HepG2 (cell line): Measurements from ENCODE around the gene IRF2. TPM values are rescaled to one million over a fixed set of nuclear protein-coding genes. Genes with fewer than 3 reads are reported as not detected.

Experiments
- ATAC-seq: fragments of 200-7000 bp; cut with Tn5 transposase; 3 replicates; pipeline ENCODE4 v1.9.1; 2020; ENCODE audit warnings: mild to moderate bottlenecking, moderate library complexity
- BruUV-seq: library from RNA; stranded (reverse); fragments of 400-500 nt; replicated peaks from 2 replicates; lab custom pipeline; 2021; lab: Mats Ljungman, UMichigan
- CTCF ChIA-PET: fragments of 300-600 bp; formaldehyde crosslinking; extraction: SDS; loops from one replicate; lab custom pipeline; 2021; ENCODE audit warnings: low total read pairs, inconsistent platforms, low intra/inter-chr PET ratio; lab: Yijun Ruan, JAX
- POLR2A ChIA-PET: fragments of 350-600 bp; sonication (Branson Sonifier 250); formaldehyde crosslinking; loops from one replicate; lab custom pipeline; 2020; ENCODE audit warnings: antibody characterized with exemption, inconsistent platforms; lab: Yijun Ruan, JAX
- DNase-seq: peaks from one replicate; pipeline ENCODE4 v3.0.0-alpha.2; 2015; ENCODE audit warnings: low spot score
- FAIRE-seq: peaks from 3 replicates; lab custom pipeline; 2011; peaks lifted over from hg19 to GRCh38; lab: Jason Lieb, UNC
- H2AFZ ChIP-seq: one replicate; pipeline ENCODE4 v1.6.1; 2011; ENCODE audit warnings: low read length, inconsistent platforms
- H3K27ac ChIP-seq: fragments of 300-600 bp; 3 replicates; pipeline ENCODE4 v1.8.0; 2011; ENCODE audit warnings: mixed run types, mild to moderate bottlenecking, mixed read lengths, low read length, inconsistent platforms; ENCODE audit not compliant: insufficient read depth; ENCODE audit errors: extremely low read length
- H3K27me3 ChIP-seq, 2 experiments: fragments of 200-600 bp in 1 of 2; 2 replicates in 1 of 2; 3 replicates in 1 of 2; pipeline versions ENCODE4 v1.6.0 to v1.8.0; 2011; ENCODE audit warnings: low read length in 2 of 2, mild to moderate bottlenecking in 2 of 2, moderate library complexity in 2 of 2, inconsistent platforms in 1 of 2; ENCODE audit not compliant: insufficient read depth in 2 of 2, control insufficient read depth in 1 of 2
- H3K36me3 ChIP-seq, 2 experiments: fragments of 200-600 bp in 1 of 2; replicated peaks in 1 of 2; 2 replicates in 1 of 2; 3 replicates in 1 of 2; pipeline versions ENCODE4 v1.5.1 to v1.8.0; 2011; ENCODE audit warnings: low read length in 2 of 2, inconsistent platforms in 1 of 2; ENCODE audit not compliant: insufficient read depth in 2 of 2, control insufficient read depth in 1 of 2
- H3K4me1 ChIP-seq: 2 replicates; pipeline ENCODE4 v1.5.1; 2012; ENCODE audit warnings: low read length, inconsistent platforms; ENCODE audit not compliant: insufficient read depth
- H3K4me2 ChIP-seq: 2 replicates; pipeline ENCODE4 v1.6.0; 2011; ENCODE audit warnings: low read depth, low read length, inconsistent platforms
- H3K4me3 ChIP-seq, 3 experiments: fragments of 200-600 bp in 1 of 3; sonication (generic), shearing (Covaris generic) in 1 of 3; replicated peaks in 1 of 3; 2 replicates each; pipeline ENCODE4 v1.5.1; 2011 to 2016; ENCODE audit warnings: low read length in 3 of 3, inconsistent platforms in 2 of 3, low read depth in 2 of 3, mild to moderate bottlenecking in 2 of 3, control low read depth in 1 of 3, mixed read lengths in 1 of 3; ENCODE audit not compliant: insufficient read depth in 1 of 3
- H3K79me2 ChIP-seq: one replicate; pipeline ENCODE4 v1.6.1; 2011; ENCODE audit warnings: low read length, inconsistent platforms; ENCODE audit not compliant: insufficient read depth
- H3K9ac ChIP-seq: 2 replicates; pipeline ENCODE4 v1.6.0; 2011; ENCODE audit warnings: mild to moderate bottlenecking, low read depth, low read length, inconsistent platforms; ENCODE audit not compliant: insufficient read depth
- H3K9me3 ChIP-seq: 2 replicates; pipeline ENCODE4 v1.5.1; 2012; ENCODE audit warnings: mild to moderate bottlenecking, low read length
- H4K20me1 ChIP-seq: 2 replicates; pipeline ENCODE4 v1.6.0; 2011; ENCODE audit warnings: inconsistent platforms, mild to moderate bottlenecking, low read length, moderate library complexity; ENCODE audit not compliant: insufficient read depth
- ETV6 ChIP-seq: sonication (generic); formaldehyde crosslinking; conservative IDR thresholded peaks from 2 replicates; pipeline ENCODE4 v1.4.0; 2020; ENCODE audit warnings: missing genetic modification reagents
- HMG20B ChIP-seq: conservative IDR thresholded peaks from 2 replicates; pipeline ENCODE4 v1.6.1; 2016; ENCODE audit warnings: missing genetic modification reagents, missing compliant biosample characterization
- KDM2A ChIP-seq: sonication (generic); formaldehyde crosslinking; IDR thresholded peaks from 2 replicates; pipeline ENCODE4 v1.4.0; 2020; ENCODE audit warnings: low read depth, missing genetic modification reagents, borderline replicate concordance
- PCBP2 ChIP-seq: fragments of 200-400 bp; formaldehyde crosslinking; optimal IDR thresholded peaks from 2 replicates; pipeline ENCODE3; 2018; ENCODE audit warnings: low read length, low read depth; ENCODE audit not compliant: poor library complexity, severe bottlenecking
- SATB2 ChIP-seq: sonication (generic); formaldehyde crosslinking; IDR thresholded peaks from 2 replicates; pipeline ENCODE4 v1.5.0; 2020; ENCODE audit warnings: missing genetic modification reagents
- SIX4 ChIP-seq: sonication (generic); formaldehyde crosslinking; IDR thresholded peaks from 2 replicates; pipeline ENCODE4 v1.4.0; 2020; ENCODE audit warnings: missing genetic modification reagents
- ZBTB42 ChIP-seq: sonication (generic); formaldehyde crosslinking; IDR thresholded peaks from 2 replicates; pipeline ENCODE4 v1.5.0; 2020; ENCODE audit warnings: mild to moderate bottlenecking, missing genetic modification reagents
- ZBTB7A ChIP-seq: sonication (generic); formaldehyde crosslinking; IDR thresholded peaks from 2 replicates; pipeline ENCODE4 v1.8.0; 2022; ENCODE audit warnings: mild to moderate bottlenecking, missing genetic modification reagents
- WGBS: methylation state at CpG from one replicate; pipeline ENCODE4 v1.1.6; 2017; ENCODE audit warnings: low lambda C conversion rate; 5-methylcytosine and 5-hydroxymethylcytosine counted together
- in situ Hi-C: cut with HindIII; loops from 2 replicates; pipeline ENCODE4 v1.10.0; 2017; ENCODE audit warnings: low pct_unique_long_range_greater_than_20kb; ENCODE audit not compliant: extremely low pct_ligation_motif_present
- intact Hi-C: fragments of 100-400 bp; cut with micrococcal nuclease; formaldehyde crosslinking; loops from one replicate; pipeline ENCODE4 v1.10.0; 2022; ENCODE audit not compliant: unreplicated experiment
- polyA plus RNA-seq, 8 experiments: library from polyadenylated mRNA; depleted of rRNA in 3 of 8; stranded (reverse) in 7 of 8; unstranded in 1 of 8; fragments of >200 nt; fragmentation: Illumina TruSeq in 4 of 8; extraction: Trizol in 4 of 8; gene quantifications; 2 replicates each; pipeline versions ENCODE4 v1.2.1 to v1.2.3, GENCODE V29; 2011 to 2016; ENCODE audit warnings: low read depth in 4 of 8, missing spikeins in 1 of 8, mixed read lengths in 1 of 8; ENCODE audit not compliant: insufficient read depth in 1 of 8
- total RNA-seq, 5 experiments: library from RNA; depleted of rRNA; stranded (reverse); fragments of >200 nt; fragmentation: Illumina TruSeq; extraction: Trizol; gene quantifications; 2 replicates each; pipeline ENCODE4 v1.2.3, GENCODE V29; 2016; ENCODE audit warnings: low read depth in 1 of 5
- TF ChIP-seq, protein P1 (sequence below): sonication (generic); formaldehyde crosslinking; IDR thresholded peaks from 2 replicates; pipeline ENCODE4 v1.4.0; 2020; ENCODE audit warnings: mild to moderate bottlenecking, low read depth, missing genetic modification reagents
- TF ChIP-seq, protein P2 (sequence below): sonication (generic); formaldehyde crosslinking; IDR thresholded peaks from 2 replicates; pipeline ENCODE4 v1.4.0; 2020; ENCODE audit warnings: missing genetic modification reagents
- TF ChIP-seq, protein P3 (sequence below): sonication (generic); formaldehyde crosslinking; IDR thresholded peaks from 2 replicates; pipeline ENCODE4 v1.4.0; 2020; ENCODE audit warnings: missing genetic modification reagents

The IRF2 gene
- total and polyA plus RNA-seq, 2 of the 13 experiments (the other 11 are each of a cell fraction or from before 2014, with no cell fraction given) = 15.5 to 28.8 TPM

DNA sequence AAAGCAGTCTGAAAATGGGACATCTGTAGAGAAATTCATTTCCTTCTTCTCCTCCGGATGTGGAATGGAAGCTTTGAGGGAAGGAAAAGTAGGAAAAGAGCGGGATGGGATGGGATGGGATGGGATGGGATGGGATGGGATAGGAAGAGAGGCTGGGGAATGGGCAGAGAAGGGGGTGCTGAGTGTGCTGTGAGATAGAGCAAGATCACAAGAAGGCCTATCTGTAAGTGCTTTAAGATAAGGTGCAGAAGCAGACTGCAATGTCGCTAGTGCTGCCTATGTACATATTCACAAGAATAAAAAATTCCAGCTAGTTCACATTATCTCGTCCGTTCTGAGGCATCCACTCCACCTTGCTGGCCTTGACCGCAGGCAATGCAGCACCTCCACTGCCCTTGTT lies 86.2 kb downstream of the IRF2 start:
- Histone ChIP-seq H3K27ac (no peak overlapping the region), H2AFZ (no peak overlapping the region), H3K9ac (no peak overlapping the region), H3K79me2 (no peaks in the 10 kb centered on the region), H3K27me3 (no peaks in the 10 kb centered on the region), H3K4me3 (no peak overlapping the region), H3K4me2 (no peak overlapping the region), H4K20me1 (no peaks in the 10 kb centered on the region), H3K9me3 (no peaks in the 10 kb centered on the region), H3K4me1 (peaks cover 42% of the 10 kb centered on the region), H3K36me3 (peaks cover 28 to 45% of the 10 kb centered on the region in 2 experiments)
- TF ChIP-seq PCBP2 = peak; percentile 69
- TF ChIP-seq, protein P1, sequence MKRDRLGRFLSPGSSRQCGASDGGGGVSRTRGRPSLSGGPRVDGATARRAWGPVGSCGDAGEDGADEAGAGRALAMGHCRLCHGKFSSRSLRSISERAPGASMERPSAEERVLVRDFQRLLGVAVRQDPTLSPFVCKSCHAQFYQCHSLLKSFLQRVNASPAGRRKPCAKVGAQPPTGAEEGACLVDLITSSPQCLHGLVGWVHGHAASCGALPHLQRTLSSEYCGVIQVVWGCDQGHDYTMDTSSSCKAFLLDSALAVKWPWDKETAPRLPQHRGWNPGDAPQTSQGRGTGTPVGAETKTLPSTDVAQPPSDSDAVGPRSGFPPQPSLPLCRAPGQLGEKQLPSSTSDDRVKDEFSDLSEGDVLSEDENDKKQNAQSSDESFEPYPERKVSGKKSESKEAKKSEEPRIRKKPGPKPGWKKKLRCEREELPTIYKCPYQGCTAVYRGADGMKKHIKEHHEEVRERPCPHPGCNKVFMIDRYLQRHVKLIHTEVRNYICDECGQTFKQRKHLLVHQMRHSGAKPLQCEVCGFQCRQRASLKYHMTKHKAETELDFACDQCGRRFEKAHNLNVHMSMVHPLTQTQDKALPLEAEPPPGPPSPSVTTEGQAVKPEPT (CRISPR knock-in tag) = no peak
- WGBS = 96% methylated on average over 6 of the region's 6 CpGs
- POLR2A ChIA-PET = no interaction called here
- DNase-seq (no peak), ATAC-seq (no peak), FAIRE-seq (no peak)
- intact Hi-C loops (no loop called here), in situ Hi-C loops (no loop called here)
- no TSS peak for BruUV-seq
- CTCF ChIA-PET = no interaction called here

DNA sequence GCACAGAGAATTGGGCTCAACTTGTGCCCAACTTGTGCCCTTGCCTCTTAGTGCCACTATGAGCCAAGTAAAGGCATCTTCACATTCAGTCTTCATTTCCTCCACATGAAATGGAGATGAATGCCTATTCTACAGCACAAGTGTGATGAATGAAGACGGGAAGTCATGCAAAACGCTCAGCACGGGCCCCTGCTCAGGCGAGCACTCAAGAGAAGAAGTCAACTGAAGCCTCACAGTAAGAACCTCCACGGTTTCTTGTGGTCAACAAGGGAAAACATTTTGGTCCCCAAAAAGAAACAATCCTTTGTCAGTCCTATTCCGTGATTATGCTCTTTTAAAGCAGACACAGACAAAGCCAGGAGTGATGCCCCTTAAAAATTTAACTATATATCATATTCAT lies 87.0 kb downstream of the IRF2 start:
- Histone ChIP-seq H3K79me2 (no peaks in the 10 kb centered on the region), H4K20me1 (no peaks in the 10 kb centered on the region), H3K9me3 (no peaks in the 10 kb centered on the region), H3K27ac (no peak overlapping the region), H3K4me2 (no peak overlapping the region), H3K27me3 (no peaks in the 10 kb centered on the region), H2AFZ (no peak overlapping the region), H3K4me1 (peaks cover 50% of the 10 kb centered on the region), H3K36me3 (peaks cover 21 to 42% of the 10 kb centered on the region in 2 experiments), H3K9ac (no peak overlapping the region), H3K4me3 (no peak overlapping the region)
- ATAC-seq (no peak), DNase-seq (no peak), FAIRE-seq (no peak)
- ChIA-PET CTCF (no interaction called here), POLR2A (no interaction called here)
- intact Hi-C loops (no loop called here), in situ Hi-C loops (no loop called here)
- TF ChIP-seq, protein P2, sequence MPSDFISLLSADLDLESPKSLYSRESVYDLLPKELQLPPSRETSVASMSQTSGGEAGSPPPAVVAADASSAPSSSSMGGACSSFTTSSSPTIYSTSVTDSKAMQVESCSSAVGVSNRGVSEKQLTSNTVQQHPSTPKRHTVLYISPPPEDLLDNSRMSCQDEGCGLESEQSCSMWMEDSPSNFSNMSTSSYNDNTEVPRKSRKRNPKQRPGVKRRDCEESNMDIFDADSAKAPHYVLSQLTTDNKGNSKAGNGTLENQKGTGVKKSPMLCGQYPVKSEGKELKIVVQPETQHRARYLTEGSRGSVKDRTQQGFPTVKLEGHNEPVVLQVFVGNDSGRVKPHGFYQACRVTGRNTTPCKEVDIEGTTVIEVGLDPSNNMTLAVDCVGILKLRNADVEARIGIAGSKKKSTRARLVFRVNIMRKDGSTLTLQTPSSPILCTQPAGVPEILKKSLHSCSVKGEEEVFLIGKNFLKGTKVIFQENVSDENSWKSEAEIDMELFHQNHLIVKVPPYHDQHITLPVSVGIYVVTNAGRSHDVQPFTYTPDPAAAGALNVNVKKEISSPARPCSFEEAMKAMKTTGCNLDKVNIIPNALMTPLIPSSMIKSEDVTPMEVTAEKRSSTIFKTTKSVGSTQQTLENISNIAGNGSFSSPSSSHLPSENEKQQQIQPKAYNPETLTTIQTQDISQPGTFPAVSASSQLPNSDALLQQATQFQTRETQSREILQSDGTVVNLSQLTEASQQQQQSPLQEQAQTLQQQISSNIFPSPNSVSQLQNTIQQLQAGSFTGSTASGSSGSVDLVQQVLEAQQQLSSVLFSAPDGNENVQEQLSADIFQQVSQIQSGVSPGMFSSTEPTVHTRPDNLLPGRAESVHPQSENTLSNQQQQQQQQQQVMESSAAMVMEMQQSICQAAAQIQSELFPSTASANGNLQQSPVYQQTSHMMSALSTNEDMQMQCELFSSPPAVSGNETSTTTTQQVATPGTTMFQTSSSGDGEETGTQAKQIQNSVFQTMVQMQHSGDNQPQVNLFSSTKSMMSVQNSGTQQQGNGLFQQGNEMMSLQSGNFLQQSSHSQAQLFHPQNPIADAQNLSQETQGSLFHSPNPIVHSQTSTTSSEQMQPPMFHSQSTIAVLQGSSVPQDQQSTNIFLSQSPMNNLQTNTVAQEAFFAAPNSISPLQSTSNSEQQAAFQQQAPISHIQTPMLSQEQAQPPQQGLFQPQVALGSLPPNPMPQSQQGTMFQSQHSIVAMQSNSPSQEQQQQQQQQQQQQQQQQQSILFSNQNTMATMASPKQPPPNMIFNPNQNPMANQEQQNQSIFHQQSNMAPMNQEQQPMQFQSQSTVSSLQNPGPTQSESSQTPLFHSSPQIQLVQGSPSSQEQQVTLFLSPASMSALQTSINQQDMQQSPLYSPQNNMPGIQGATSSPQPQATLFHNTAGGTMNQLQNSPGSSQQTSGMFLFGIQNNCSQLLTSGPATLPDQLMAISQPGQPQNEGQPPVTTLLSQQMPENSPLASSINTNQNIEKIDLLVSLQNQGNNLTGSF (CRISPR knock-in tag) = no peak
- TF ChIP-seq SIX4 = no peak
- TF ChIP-seq, protein P3, sequence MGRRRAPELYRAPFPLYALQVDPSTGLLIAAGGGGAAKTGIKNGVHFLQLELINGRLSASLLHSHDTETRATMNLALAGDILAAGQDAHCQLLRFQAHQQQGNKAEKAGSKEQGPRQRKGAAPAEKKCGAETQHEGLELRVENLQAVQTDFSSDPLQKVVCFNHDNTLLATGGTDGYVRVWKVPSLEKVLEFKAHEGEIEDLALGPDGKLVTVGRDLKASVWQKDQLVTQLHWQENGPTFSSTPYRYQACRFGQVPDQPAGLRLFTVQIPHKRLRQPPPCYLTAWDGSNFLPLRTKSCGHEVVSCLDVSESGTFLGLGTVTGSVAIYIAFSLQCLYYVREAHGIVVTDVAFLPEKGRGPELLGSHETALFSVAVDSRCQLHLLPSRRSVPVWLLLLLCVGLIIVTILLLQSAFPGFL (CRISPR knock-in tag) = no peak
- TF ChIP-seq KDM2A (CRISPR knock-in tag) = no peak
- TF ChIP-seq HMG20B (CRISPR knock-in tag) = no peak
- no peak for TF ChIP-seq ZBTB42 (CRISPR knock-in tag)
- no peak for TF ChIP-seq SATB2 (CRISPR knock-in tag)
- TF ChIP-seq ZBTB7A (CRISPR knock-in tag) = no peak
- TF ChIP-seq ETV6 (CRISPR knock-in tag) = no peak
- 96% methylated on average over 6 of the region's 6 CpGs for WGBS
- BruUV-seq = no TSS peak
